ENCODE measurements around the gene SLC8B1. TPM values are rescaled to one million over a fixed set of nuclear protein-coding genes. Genes with fewer than 3 reads are reported as not detected.

SLC8B1 gene
- total and polyA plus RNA-seq, 2 of the 4 experiments (the other 2 are of a cell fraction) = 4.1 to 10.2 TPM

DNA sequence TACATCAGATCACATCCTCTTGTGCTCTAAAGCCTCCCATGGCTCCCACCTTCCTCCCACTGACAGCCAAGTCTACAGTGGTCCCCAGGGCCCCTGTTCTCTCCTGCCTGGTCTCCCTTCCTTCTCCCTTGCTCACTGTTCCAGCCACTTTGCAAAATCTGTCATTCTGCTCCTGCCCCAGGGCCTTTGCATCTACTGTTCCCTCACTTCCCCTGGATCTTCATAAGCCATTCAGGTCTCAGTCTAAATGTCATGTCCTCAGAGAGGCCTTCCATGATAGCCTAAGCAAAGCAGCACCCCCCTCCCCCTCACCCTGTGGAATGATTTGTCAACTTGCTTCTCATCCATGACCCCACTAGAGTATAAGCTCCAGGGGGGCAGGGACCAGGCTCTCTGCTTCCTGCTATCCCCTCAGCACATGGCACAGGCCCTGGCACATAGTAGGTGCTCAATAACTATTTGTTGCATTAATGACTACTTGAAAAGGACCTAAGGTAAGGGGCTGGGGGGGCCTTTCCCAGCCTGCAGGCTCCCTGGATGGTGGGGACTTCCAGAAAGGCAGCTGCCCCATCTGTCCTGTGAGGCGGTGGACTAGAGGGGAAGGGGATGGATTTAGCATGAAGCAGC is 5.0 kb downstream of the SLC8B1 start:
- no peak overlapping the region for H3K4me3 ChIP-seq (ENCODE audit: insufficient read depth, low read depth, low read length)
- H3K79me1 ChIP-seq (ENCODE audit: low read depth in 1 of 2, low read length in 2 of 2) = peaks cover 7 to 19% of the 10 kb centered on the region in 2 experiments
- no peak overlapping the region for H4K8ac ChIP-seq (ENCODE audit: low read depth in 2 of 2, low read length in 2 of 2)
- no peak overlapping the region for H2BK20ac ChIP-seq (ENCODE audit: low read depth, low read length)
- no peak overlapping the region for H3K23ac ChIP-seq (ENCODE audit: low read depth, low read length)
- H3K27ac ChIP-seq (ENCODE audit: insufficient read depth, low read length) = no peak overlapping the region
- H2AK5ac ChIP-seq (ENCODE audit: low read depth, low read length) = 0 out of 2 replicates have a peak overlapping the region, but pooled peaks have one; percentile 5
- no peaks in the 10 kb centered on the region for H4K20me1 ChIP-seq (ENCODE audit: insufficient read depth, low read length)
- dilution Hi-C loops (cut with HindIII; ENCODE audit: low sequenced_read_pairs, unreplicated experiment) (no loop called here), intact Hi-C loops (cut with micrococcal nuclease) (no loop called here), in situ Hi-C loops (cut with MboI; ENCODE audit: low sequenced_read_pairs) (no loop called here)
- no peak overlapping the region for H2BK15ac ChIP-seq (ENCODE audit: low read depth, low read length)
- H3K27me3 ChIP-seq (ENCODE audit: control insufficient read depth, insufficient read depth, low read length) = no peaks in the 10 kb centered on the region
- no peak for DNase-seq
- no peak overlapping the region for H4K5ac ChIP-seq (ENCODE audit: low read depth, low read length)
- peaks cover 10% of the 10 kb centered on the region; the same call in 1 of the 2 replicates for H3K36me3 ChIP-seq (ENCODE audit: control insufficient read depth, insufficient read depth, low read length)
- H3K18ac ChIP-seq (ENCODE audit: low read depth, low read length) = no peak overlapping the region
- H3K14ac ChIP-seq (replicated peaks; ENCODE audit: low read depth, low read length) = no peak overlapping the region
- 0 out of 2 replicates have a peak, but pooled peaks cover 3% of the 10 kb centered on the region for H3K9me1 ChIP-seq (ENCODE audit: insufficient read depth, low read length)
- no TSS peak for BruUV-seq (replicated peaks)
- no peak overlapping the region for H3K9ac ChIP-seq (ENCODE audit: low read depth, low read length)
- no peak overlapping the region for H3K56ac ChIP-seq (ENCODE audit: extremely low read depth, insufficient read depth, low read length)
- ChIA-PET POLR2A (ENCODE audit: unreplicated experiment) (no interaction called here), CTCF (no interaction called here)
- H2BK120ac ChIP-seq (ENCODE audit: low read depth, low read length) = no peak overlapping the region
- H3K4me2 ChIP-seq (ENCODE audit: low read depth, low read length) = no peak overlapping the region
- H2AFZ ChIP-seq (replicated peaks; ENCODE audit: low read length, poor library complexity) = no peak overlapping the region
- H2BK5ac ChIP-seq (ENCODE audit: low read depth, low read length, poor library complexity, severe bottlenecking) = no peak overlapping the region
- no CpG with 5 or more reads among the region's 1 CpG for WGBS, 2 experiments (ENCODE audit: extremely low coverage in 2 of 2, insufficient read length in 1 of 2)
- H2AK9ac ChIP-seq (replicated peaks; ENCODE audit: low read depth, low read length, poor library complexity) = peak overlapping the region; percentile 38
- H3K9me3 ChIP-seq (ENCODE audit: control insufficient read depth, insufficient read depth, low read length) = no peaks in the 10 kb centered on the region
- peaks cover 2% of the 10 kb centered on the region; the same call in 1 of the 2 replicates for H3K4me1 ChIP-seq (ENCODE audit: control insufficient read depth, insufficient read depth, low read length)
- TF ChIP-seq MAFK (IDR thresholded peaks at IDR 0.05; ENCODE audit: low read depth, low read length) = no peak
- no peak for TF ChIP-seq CEBPB (IDR thresholded peaks at IDR 0.05; ENCODE audit: low read depth, low read length)
- H4K91ac ChIP-seq (ENCODE audit: insufficient read depth, low read depth, low read length) = no peak overlapping the region
- ATAC-seq (ENCODE audit: low read depth) = no peak
- H3K4ac ChIP-seq (ENCODE audit: low read depth, low read length) = no peak overlapping the region

Data from IMR-90 (cell line).